ENCODE results near the gene ZNF652.

GRCh38 chr17:49407086-49407485 is 45.0 kb upstream of the ZNF652 start:
- TF ChIP-seq CTCF (IDR thresholded peaks at IDR 0.05; ENCODE audit: low read depth, low read length) (no peak), EZH2phosphoT487 (IDR thresholded peaks at IDR 0.05; ENCODE audit: low read depth) (no peak)

Data from OCI-LY3 (cell line).